PC-3 (cell line): ENCODE results near the gene SERTAD1.

ENCODE experiments used
- EZH2 ChIP-seq: fragments of 300-600 bp; sonication (generic); IDR thresholded peaks from one replicate; pipeline ENCODE4 v1.6.1; 2017; ENCODE audit warnings: antibody characterized with exemption, mild to moderate bottlenecking, low read length; ENCODE audit not compliant: unreplicated experiment
- TF ChIP-seq, protein P1 (sequence below): fragments of 300-600 bp; sonication (generic); conservative IDR thresholded peaks from 2 replicates; pipeline ENCODE4 v1.5.1; 2017; ENCODE audit warnings: antibody characterized with exemption, low read depth, mild to moderate bottlenecking, low read length

DNA sequence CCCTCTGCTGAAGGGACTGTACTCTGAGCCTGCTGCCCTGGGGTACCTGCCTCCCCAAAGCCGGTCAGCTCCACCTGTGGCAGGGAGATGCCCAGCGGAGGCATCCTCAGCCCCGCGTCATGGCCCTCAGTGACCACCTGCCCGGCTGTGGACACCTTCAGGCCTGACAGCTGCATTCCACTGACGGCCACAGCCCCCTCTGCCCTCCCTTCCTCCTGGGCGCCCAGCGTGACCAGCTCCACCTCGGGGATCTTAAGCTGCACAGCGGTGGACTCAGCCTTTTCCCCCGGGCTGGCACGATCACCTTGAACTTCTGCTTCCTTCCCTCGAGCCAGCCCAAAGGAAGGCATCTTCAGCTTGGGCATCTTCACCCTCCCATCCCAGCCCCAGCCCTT lies 31.0 kb downstream of the SERTAD1 start:
- TF ChIP-seq, protein P1, sequence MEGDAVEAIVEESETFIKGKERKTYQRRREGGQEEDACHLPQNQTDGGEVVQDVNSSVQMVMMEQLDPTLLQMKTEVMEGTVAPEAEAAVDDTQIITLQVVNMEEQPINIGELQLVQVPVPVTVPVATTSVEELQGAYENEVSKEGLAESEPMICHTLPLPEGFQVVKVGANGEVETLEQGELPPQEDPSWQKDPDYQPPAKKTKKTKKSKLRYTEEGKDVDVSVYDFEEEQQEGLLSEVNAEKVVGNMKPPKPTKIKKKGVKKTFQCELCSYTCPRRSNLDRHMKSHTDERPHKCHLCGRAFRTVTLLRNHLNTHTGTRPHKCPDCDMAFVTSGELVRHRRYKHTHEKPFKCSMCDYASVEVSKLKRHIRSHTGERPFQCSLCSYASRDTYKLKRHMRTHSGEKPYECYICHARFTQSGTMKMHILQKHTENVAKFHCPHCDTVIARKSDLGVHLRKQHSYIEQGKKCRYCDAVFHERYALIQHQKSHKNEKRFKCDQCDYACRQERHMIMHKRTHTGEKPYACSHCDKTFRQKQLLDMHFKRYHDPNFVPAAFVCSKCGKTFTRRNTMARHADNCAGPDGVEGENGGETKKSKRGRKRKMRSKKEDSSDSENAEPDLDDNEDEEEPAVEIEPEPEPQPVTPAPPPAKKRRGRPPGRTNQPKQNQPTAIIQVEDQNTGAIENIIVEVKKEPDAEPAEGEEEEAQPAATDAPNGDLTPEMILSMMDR: no peak
- TF ChIP-seq EZH2: no peak
